GM12878 (cell line): ENCODE measurements around the gene PRRG1. TPM values are rescaled to one million over a fixed set of nuclear protein-coding genes. Genes with fewer than 3 reads are reported as not detected.

ENCODE experiments used
- ATAC-seq: fragments of 200-7000 bp; cut with Tn5 transposase; 3 replicates; pipeline ENCODE4 v1.9.1; 2020; ENCODE audit warnings: mild to moderate bottlenecking, moderate library complexity
- BruUV-seq: library from RNA; stranded (reverse); fragments of 400-500 nt; replicated peaks from 2 replicates; lab custom pipeline; 2021; lab: Mats Ljungman, UMichigan
- CTCF ChIA-PET: fragments of 300-600 bp; sonication (Branson Sonifier 250); formaldehyde crosslinking; extraction: SDS; loops from one replicate; lab custom pipeline; 2021; ENCODE audit warnings: inconsistent platforms; lab: Yijun Ruan, JAX
- POLR2A ChIA-PET: fragments of 350-600 bp; formaldehyde crosslinking; extraction: SDS; loops from one replicate; lab custom pipeline; 2021; ENCODE audit warnings: inconsistent platforms; lab: Charles Lee
- RAD21 ChIA-PET: fragments of 300-600 bp; sonication (Branson Sonifier 250); formaldehyde crosslinking; loops from one replicate; lab custom pipeline; 2023; ENCODE audit warnings: antibody characterized with exemption; ENCODE audit not compliant: unreplicated experiment; lab: Charles Lee
- SMC1A ChIA-PET: fragments of 300-600 bp; sonication (Branson Sonifier 250); formaldehyde crosslinking; loops from one replicate; lab custom pipeline; 2023; ENCODE audit not compliant: unreplicated experiment, uncharacterized antibody; lab: Charles Lee
- DNase-seq: peaks from one replicate; pipeline ENCODE4 v3.0.0-alpha.2; 2011; ENCODE audit warnings: low read depth, low spot score
- FAIRE-seq: peaks from 3 replicates; lab custom pipeline; 2011; peaks lifted over from hg19 to GRCh38; lab: Jason Lieb, UNC
- H2AFZ ChIP-seq: 2 replicates; pipeline ENCODE4 v1.6.0; 2011; ENCODE audit warnings: low read depth, low read length, control low read depth; ENCODE audit not compliant: control insufficient read depth
- H3K27ac ChIP-seq: 2 replicates; pipeline ENCODE4 v1.5.1; 2011; ENCODE audit warnings: control low read depth; ENCODE audit not compliant: control insufficient read depth, insufficient read depth
- H3K27me3 ChIP-seq, 2 experiments: replicated peaks in 1 of 2; 2 replicates each; pipeline versions ENCODE4 v1.6.0 to v1.6.1; 2011; ENCODE audit warnings: low read length in 1 of 2; ENCODE audit not compliant: control insufficient read depth in 2 of 2, insufficient read depth in 2 of 2
- H3K36me3 ChIP-seq, 2 experiments: 2 replicates each; pipeline ENCODE4 v1.5.1; 2011; ENCODE audit warnings: low read length in 1 of 2; ENCODE audit not compliant: control insufficient read depth in 2 of 2, insufficient read depth in 2 of 2
- H3K4me1 ChIP-seq: 2 replicates; pipeline ENCODE4 v1.6.1; 2011; ENCODE audit warnings: mild to moderate bottlenecking, low read length, moderate library complexity, mixed read lengths; ENCODE audit not compliant: control insufficient read depth, insufficient read depth
- H3K4me2 ChIP-seq: 2 replicates; pipeline ENCODE4 v1.6.0; 2011; ENCODE audit warnings: control low read depth; ENCODE audit not compliant: control insufficient read depth, insufficient read depth
- H3K4me3 ChIP-seq: fragments of 200-600 bp; sonication (generic); 2 replicates; pipeline ENCODE4 v1.5.1; 2016
- H3K79me2 ChIP-seq: 2 replicates; pipeline ENCODE4 v1.6.0; 2011; ENCODE audit warnings: low read length; ENCODE audit not compliant: control insufficient read depth, insufficient read depth
- H3K9ac ChIP-seq: 2 replicates; pipeline ENCODE4 v1.8.0; 2011; ENCODE audit warnings: low read length, control low read depth, mixed read lengths; ENCODE audit not compliant: control insufficient read depth, insufficient read depth
- H3K9me3 ChIP-seq: replicated peaks from 3 replicates; pipeline ENCODE4 v1.5.1; 2011; ENCODE audit warnings: mild to moderate bottlenecking, low read length; ENCODE audit not compliant: control insufficient read depth, insufficient read depth
- H4K20me1 ChIP-seq: 2 replicates; pipeline ENCODE4 v1.6.0; 2011; ENCODE audit not compliant: control insufficient read depth, insufficient read depth
- EZH2 ChIP-seq: IDR thresholded peaks from 2 replicates; pipeline ENCODE4 v1.6.1; 2012; ENCODE audit warnings: low read depth, mild to moderate bottlenecking, control low read depth, inconsistent platforms, low read length, borderline replicate concordance; ENCODE audit not compliant: control insufficient read depth
- HDAC6 ChIP-seq: fragments of 200-600 bp; sonication (generic); IDR thresholded peaks from one replicate; pipeline ENCODE4 v1.8.0; 2017; ENCODE audit warnings: antibody characterized with exemption; ENCODE audit not compliant: unreplicated experiment
- KDM1A ChIP-seq: fragments of 200-600 bp; sonication (generic); IDR thresholded peaks from 2 replicates; pipeline ENCODE4 v1.6.1; 2016; ENCODE audit warnings: borderline replicate concordance
- MTA3 ChIP-seq: IDR thresholded peaks from 2 replicates; pipeline ENCODE4 v1.6.1; 2012; ENCODE audit warnings: low read length, inconsistent platforms, borderline replicate concordance
- RUNX3 ChIP-seq: IDR thresholded peaks from 2 replicates; pipeline ENCODE4 v1.6.1; 2012; ENCODE audit warnings: low read length, inconsistent platforms
- ZNF207 ChIP-seq: fragments of 450-650 bp; IDR thresholded peaks from 2 replicates; pipeline ENCODE4 v1.6.1; 2014; ENCODE audit warnings: antibody characterized with exemption, mild to moderate bottlenecking, borderline replicate concordance
- ZNF24 ChIP-seq: fragments of 450-650 bp; IDR thresholded peaks from 2 replicates; pipeline ENCODE4 v1.6.1; 2017; ENCODE audit warnings: antibody characterized with exemption, mild to moderate bottlenecking
- WGBS: methylation state at CpG from one replicate; pipeline ENCODE4 v1.1.6; 2016; ENCODE audit warnings: low lambda C conversion rate; ENCODE audit not compliant: insufficient replicate concordance, insufficient coverage; ENCODE audit errors: missing lambda C conversion rate; 5-methylcytosine and 5-hydroxymethylcytosine counted together
- in situ Hi-C: fragments of 300-500 bp; cut with MboI; formaldehyde crosslinking; loops from 9 replicates; pipeline ENCODE4 v1.14.3; 2018; ENCODE audit warnings: mixed read lengths
- intact Hi-C: fragments of 100-400 bp; cut with micrococcal nuclease; formaldehyde crosslinking; loops from one replicate; pipeline ENCODE4 v1.14.2; 2022; ENCODE audit not compliant: unreplicated experiment
- polyA plus RNA-seq, 11 experiments: library from polyadenylated mRNA; depleted of rRNA in 4 of 11; unstranded in 6 of 11; stranded (reverse) in 5 of 11; fragments of >200 nt; fragmentation: Nextera tagmentation in 4 of 11; fragmentation: Illumina TruSeq in 1 of 11; extraction: Ambion mirVana in 4 of 11; extraction: Trizol in 1 of 11; gene quantifications; 1 replicate in 1 of 11; 2 replicates in 10 of 11; pipeline versions ENCODE4 v1.2.1 to v1.2.3, GENCODE V29; 2011 to 2016; ENCODE audit warnings: inconsistent platforms in 2 of 11, missing spikeins in 2 of 11, low read depth in 1 of 11
- total RNA-seq, 4 experiments: library from RNA; depleted of rRNA in 3 of 4; stranded (reverse); fragments of >200 nt in 3 of 4; fragmentation: Illumina TruSeq in 1 of 4; extraction: Trizol in 1 of 4; gene quantifications; 2 replicates each; pipeline versions ENCODE4 v1.2.1 to v1.2.3, GENCODE V29; 2013 to 2021
- TF ChIP-seq, protein P1 (sequence below): fragments of 450-650 bp; IDR thresholded peaks from 2 replicates; pipeline ENCODE4 v1.6.1; 2016; ENCODE audit warnings: mild to moderate bottlenecking
- TF ChIP-seq, protein P2 (sequence below): IDR thresholded peaks from 2 replicates; pipeline ENCODE4 v1.6.1; 2012; ENCODE audit warnings: mild to moderate bottlenecking, low read depth, low read length
- TF ChIP-seq, protein P3 (sequence below): IDR thresholded peaks from 2 replicates; pipeline ENCODE4 v1.6.1; 2011; ENCODE audit warnings: borderline replicate concordance, low read depth, mild to moderate bottlenecking, moderate library complexity, low read length; ENCODE audit not compliant: insufficient read depth, poor library complexity, severe bottlenecking
- TF ChIP-seq, protein P4 (sequence below): IDR thresholded peaks from 2 replicates; pipeline ENCODE4 v1.6.1; 2012; ENCODE audit warnings: low read depth, low read length, improper control_type of control experiment
- TF ChIP-seq, protein P5 (sequence below): IDR thresholded peaks from 2 replicates; pipeline ENCODE4 v1.6.1; 2012; ENCODE audit warnings: low read depth, low read length, improper control_type of control experiment
- TF ChIP-seq, protein P6 (sequence below): fragments of 450-650 bp; formaldehyde crosslinking; IDR thresholded peaks from 2 replicates; pipeline ENCODE4 v1.4.0; 2022; ENCODE audit warnings: mild to moderate bottlenecking, moderate library complexity

The PRRG1 gene
- total and polyA plus RNA-seq, 10 of the 15 experiments (the other 5 are each of a cell fraction or from before 2014, with no cell fraction given), result not detected

DNA sequence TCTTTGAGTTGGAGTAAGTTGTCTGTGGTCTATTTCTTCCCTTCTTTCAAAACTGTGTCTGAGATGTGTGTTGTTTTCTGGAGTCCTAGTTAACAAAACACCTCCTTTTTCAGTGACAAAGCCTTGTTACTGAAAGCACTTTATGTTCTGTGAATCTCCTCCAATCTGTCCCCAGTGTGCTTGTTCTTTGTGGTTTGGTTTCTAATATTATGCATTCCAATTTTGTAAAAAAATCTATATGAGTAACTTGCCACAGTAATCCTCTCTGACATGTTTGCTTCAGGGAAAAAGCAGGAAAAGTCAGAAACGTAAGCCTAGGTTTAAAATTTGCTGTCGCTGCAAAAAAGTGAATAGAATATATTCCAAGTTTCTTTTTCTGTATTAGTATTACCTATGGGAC is 12.4 kb downstream of the PRRG1 start:
- H3K4me1 ChIP-seq, result no peaks in the 10 kb centered on the region
- ChIA-PET POLR2A (no interaction called here), RAD21 (no interaction called here), SMC1A (no interaction called here), CTCF (no interaction called here)
- intact Hi-C loops, result no loop called here
- no peak overlapping the region for H3K4me2 ChIP-seq
- no peak overlapping the region for H3K27ac ChIP-seq
- H3K27me3 ChIP-seq, result no peaks in the 10 kb centered on the region
- H3K9ac ChIP-seq, result no peak overlapping the region
- in situ Hi-C loops, result no loop called here
- no peaks in the 10 kb centered on the region for H4K20me1 ChIP-seq
- H3K9me3 ChIP-seq, result no peaks in the 10 kb centered on the region
- no peaks in the 10 kb centered on the region for H3K36me3 ChIP-seq
- WGBS, result 0% methylated on average over 2 of the region's 2 CpGs
- DNase-seq, result no peak
- H3K4me3 ChIP-seq, result no peak overlapping the region
- no peak for FAIRE-seq
- no peak overlapping the region for H2AFZ ChIP-seq
- BruUV-seq, result no TSS peak
- no peaks in the 10 kb centered on the region for H3K79me2 ChIP-seq
- no peak for ATAC-seq
- TF ChIP-seq RUNX3, result no peak
- no peak for TF ChIP-seq MTA3
- TF ChIP-seq ZNF24, result no peak
- TF ChIP-seq, protein P1, sequence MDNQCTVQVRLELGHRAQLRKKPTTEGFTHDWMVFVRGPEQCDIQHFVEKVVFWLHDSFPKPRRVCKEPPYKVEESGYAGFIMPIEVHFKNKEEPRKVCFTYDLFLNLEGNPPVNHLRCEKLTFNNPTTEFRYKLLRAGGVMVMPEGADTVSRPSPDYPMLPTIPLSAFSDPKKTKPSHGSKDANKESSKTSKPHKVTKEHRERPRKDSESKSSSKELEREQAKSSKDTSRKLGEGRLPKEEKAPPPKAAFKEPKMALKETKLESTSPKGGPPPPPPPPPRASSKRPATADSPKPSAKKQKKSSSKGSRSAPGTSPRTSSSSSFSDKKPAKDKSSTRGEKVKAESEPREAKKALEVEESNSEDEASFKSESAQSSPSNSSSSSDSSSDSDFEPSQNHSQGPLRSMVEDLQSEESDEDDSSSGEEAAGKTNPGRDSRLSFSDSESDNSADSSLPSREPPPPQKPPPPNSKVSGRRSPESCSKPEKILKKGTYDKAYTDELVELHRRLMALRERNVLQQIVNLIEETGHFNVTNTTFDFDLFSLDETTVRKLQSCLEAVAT, result no peak
- TF ChIP-seq KDM1A, result no peak
- TF ChIP-seq EZH2, result no peak
- TF ChIP-seq, protein P2, sequence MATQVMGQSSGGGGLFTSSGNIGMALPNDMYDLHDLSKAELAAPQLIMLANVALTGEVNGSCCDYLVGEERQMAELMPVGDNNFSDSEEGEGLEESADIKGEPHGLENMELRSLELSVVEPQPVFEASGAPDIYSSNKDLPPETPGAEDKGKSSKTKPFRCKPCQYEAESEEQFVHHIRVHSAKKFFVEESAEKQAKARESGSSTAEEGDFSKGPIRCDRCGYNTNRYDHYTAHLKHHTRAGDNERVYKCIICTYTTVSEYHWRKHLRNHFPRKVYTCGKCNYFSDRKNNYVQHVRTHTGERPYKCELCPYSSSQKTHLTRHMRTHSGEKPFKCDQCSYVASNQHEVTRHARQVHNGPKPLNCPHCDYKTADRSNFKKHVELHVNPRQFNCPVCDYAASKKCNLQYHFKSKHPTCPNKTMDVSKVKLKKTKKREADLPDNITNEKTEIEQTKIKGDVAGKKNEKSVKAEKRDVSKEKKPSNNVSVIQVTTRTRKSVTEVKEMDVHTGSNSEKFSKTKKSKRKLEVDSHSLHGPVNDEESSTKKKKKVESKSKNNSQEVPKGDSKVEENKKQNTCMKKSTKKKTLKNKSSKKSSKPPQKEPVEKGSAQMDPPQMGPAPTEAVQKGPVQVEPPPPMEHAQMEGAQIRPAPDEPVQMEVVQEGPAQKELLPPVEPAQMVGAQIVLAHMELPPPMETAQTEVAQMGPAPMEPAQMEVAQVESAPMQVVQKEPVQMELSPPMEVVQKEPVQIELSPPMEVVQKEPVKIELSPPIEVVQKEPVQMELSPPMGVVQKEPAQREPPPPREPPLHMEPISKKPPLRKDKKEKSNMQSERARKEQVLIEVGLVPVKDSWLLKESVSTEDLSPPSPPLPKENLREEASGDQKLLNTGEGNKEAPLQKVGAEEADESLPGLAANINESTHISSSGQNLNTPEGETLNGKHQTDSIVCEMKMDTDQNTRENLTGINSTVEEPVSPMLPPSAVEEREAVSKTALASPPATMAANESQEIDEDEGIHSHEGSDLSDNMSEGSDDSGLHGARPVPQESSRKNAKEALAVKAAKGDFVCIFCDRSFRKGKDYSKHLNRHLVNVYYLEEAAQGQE, result no peak
- TF ChIP-seq, protein P3, sequence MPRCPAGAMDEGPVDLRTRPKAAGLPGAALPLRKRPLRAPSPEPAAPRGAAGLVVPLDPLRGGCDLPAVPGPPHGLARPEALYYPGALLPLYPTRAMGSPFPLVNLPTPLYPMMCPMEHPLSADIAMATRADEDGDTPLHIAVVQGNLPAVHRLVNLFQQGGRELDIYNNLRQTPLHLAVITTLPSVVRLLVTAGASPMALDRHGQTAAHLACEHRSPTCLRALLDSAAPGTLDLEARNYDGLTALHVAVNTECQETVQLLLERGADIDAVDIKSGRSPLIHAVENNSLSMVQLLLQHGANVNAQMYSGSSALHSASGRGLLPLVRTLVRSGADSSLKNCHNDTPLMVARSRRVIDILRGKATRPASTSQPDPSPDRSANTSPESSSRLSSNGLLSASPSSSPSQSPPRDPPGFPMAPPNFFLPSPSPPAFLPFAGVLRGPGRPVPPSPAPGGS, result no peak
- TF ChIP-seq, protein P4, sequence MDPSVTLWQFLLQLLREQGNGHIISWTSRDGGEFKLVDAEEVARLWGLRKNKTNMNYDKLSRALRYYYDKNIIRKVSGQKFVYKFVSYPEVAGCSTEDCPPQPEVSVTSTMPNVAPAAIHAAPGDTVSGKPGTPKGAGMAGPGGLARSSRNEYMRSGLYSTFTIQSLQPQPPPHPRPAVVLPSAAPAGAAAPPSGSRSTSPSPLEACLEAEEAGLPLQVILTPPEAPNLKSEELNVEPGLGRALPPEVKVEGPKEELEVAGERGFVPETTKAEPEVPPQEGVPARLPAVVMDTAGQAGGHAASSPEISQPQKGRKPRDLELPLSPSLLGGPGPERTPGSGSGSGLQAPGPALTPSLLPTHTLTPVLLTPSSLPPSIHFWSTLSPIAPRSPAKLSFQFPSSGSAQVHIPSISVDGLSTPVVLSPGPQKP, result no peak
- no peak for TF ChIP-seq HDAC6
- TF ChIP-seq, protein P5, sequence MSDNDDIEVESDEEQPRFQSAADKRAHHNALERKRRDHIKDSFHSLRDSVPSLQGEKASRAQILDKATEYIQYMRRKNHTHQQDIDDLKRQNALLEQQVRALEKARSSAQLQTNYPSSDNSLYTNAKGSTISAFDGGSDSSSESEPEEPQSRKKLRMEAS, result no peak
- TF ChIP-seq, protein P6, sequence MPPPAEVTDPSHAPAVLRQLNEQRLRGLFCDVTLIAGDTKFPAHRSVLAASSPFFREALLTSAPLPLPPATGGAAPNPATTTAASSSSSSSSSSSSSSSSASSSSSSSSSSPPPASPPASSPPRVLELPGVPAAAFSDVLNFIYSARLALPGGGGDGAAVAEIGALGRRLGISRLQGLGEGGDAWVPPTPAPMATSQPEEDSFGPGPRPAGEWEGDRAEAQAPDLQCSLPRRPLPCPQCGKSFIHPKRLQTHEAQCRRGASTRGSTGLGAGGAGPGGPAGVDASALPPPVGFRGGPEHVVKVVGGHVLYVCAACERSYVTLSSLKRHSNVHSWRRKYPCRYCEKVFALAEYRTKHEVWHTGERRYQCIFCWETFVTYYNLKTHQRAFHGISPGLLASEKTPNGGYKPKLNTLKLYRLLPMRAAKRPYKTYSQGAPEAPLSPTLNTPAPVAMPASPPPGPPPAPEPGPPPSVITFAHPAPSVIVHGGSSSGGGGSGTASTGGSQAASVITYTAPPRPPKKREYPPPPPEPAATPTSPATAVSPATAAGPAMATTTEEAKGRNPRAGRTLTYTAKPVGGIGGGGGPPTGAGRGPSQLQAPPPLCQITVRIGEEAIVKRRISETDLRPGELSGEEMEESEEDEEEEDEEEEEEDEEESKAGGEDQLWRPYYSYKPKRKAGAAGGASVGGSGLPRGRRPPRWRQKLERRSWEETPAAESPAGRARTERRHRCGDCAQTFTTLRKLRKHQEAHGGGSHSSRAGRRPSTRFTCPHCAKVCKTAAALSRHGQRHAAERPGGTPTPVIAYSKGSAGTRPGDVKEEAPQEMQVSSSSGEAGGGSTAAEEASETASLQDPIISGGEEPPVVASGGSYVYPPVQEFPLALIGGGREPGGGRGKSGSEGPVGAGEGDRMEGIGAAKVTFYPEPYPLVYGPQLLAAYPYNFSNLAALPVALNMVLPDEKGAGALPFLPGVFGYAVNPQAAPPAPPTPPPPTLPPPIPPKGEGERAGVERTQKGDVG (CRISPR knock-in tag), result no peak
- no peak for TF ChIP-seq ZNF207
